Middle frontal gyrus (tissue), 1 donor: ENCODE results near the gene TNFSF4.
"Not testable (repeated sequence)": the region's sequence is repeated elsewhere in the genome, so short reads cannot be mapped to it uniquely, and the experiment has no call there.

Source experiments
- DNase-seq: peaks from one replicate; pipeline ENCODE4 v3.0.0-alpha.2; 2015; ENCODE audit warnings: low spot score; ENCODE audit errors: extremely low spot score

TNFSF4 gene, protein sequence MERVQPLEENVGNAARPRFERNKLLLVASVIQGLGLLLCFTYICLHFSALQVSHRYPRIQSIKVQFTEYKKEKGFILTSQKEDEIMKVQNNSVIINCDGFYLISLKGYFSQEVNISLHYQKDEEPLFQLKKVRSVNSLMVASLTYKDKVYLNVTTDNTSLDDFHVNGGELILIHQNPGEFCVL

DNA sequence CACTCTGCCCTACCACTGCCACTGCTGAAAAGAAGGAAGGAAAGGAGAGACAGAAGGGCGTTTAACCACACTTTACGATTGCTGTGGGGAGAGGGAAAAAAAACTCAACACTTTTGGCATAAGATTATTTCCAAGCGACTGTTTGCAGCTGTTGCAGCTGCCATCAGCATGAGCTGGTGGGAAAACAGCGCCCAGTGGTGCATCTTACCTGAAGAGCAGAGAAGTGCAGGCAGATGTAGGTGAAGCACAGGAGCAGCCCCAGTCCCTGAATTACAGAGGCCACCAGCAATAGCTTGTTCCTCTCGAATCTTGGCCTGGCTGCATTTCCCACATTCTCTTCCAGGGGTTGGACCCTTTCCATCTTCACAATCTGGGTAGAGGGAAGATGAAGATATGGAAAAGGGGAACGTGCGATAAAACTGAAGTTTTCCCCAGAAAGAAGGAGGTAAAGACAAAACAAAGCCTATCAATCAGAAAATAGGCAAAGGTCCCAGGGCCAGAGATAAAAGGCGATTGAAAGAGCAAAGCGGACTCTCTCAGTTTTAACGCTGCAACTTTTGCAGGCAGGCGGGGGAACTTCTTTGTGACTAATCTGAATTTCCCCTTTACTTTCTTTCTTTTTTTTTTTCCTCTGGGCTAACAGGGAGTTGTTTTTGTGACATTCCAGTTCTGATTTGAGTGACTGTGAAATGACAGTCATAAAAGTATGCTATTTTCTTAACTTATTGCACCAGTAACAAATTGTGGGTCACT is at the start of gene TNFSF4:
TSS of gene TNFSF4 (minus strand) at position 516 of the 753 bp plus-strand sequence. CDS start at position 361, 155 bp downstream.
- no peak for DNase-seq

DNA sequence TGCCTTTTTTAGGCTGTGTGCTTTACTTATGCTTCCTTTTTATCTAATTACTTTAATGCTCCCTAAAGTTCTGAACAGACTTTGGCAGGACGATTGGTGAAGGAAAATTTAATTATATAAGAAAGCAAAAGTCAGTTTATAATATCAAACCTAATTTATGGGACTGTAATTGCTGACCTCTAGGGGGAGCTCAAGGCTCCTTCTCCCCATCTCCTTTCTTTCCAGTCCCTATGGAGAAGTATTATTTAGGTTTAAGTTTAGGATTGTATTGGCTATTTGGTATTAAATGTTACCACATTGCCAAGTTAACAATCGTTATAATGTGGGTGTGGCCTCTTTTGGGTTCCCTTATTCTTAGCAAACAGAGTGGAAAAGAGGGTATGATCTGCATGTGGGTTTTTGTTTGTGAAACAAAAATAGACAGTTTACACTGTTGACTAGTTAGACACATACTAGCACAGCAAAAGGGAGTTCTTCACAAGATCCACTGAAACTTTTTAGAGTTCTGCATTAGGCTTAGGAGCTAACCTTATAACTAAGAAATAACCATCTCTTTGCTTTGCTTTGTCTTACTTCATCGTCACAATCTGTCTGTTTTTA is 48.2 kb upstream of the TNFSF4 start:
- DNase-seq, result no peak

DNA sequence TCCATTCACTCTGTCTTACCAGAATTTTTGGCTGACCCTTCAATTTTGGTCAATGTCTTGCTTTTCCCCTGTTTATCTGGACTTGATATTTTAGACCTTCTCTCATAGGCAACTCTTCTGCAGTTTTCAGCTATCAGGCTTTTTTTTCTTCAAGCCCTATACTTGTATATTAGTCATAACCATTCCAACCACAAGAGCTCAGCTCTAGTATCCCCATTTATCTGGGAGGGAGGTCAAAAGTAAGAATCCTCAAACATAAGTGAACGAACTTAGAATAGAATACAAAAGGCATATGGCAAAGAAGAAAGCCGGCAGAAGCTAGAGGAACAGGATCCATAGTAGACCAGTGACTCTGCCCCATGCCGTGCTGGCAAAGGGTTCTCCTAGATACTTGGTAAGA is 45.9 kb upstream of the TNFSF4 start:
- DNase-seq, result no peak

DNA sequence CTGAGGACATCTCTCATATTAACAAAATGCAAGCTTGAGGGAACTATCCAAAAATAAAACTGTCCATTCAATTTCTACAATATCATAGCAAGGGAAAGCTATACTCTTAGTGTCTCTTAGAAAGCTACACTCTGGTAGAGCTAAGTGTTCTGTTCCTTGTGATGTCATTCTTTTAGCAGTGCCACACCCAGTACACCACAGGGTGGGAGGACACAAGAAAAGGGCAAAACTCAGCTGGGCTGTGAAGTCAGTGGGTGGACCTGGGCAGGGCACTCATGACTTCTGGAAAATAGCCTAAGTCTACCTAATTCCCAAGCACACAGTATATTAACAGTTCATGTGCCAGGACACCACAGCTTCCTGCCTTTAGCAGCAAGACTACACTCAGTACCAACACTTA is 42.2 kb upstream of the TNFSF4 start:
- no peak for DNase-seq

DNA sequence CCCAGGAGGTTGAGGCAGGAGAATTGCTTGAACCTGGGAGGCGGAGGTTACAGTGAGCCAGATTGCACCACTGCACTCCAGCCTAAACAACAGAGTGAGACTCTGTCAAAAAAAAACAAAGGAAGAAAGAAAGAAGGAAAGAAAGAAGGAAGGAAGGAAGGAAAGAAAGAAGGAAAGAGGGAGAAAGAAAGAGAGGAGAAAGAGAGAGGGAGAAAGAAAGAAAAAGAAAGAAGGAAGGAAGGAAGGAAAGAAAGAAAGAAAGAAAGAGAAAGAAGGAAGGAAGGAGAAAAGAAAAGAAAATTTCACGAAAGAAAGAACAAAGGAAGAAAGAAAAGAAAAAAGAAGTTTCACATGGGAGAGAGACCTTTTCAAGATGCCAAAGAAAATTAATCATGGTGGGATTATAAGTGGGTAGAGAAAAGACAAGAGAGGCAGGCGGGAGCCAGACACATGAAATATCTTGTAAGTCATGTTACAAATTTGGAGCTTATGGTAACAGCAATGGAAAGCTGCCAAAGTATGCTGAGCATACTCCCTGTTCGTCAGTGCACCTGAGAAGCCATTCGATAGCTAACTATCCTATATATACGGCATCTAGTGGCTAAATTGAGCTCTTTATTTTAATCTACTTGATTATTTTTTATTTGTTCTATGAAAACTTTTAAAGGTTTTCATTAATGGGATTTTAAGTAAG is 41.3 kb upstream of the TNFSF4 start:
- DNase-seq, result no peak

DNA sequence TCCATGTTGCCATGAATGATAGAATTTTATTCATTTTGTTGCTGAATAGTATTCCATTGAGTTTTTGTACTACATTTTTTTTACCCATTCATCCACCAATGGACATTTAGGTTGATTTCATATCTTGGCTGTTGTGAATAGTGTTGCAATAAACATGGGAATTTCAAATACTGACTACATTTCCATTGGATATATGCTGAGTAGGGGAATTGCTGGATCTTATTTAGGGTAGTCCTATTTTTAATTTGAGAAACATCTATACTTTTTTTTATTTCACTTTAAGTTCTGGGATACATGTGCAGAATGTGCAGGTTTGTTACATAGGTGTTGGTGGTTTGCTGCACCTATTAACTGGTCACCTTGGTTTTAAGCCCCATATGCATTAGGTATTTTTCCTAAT is 38.8 kb upstream of the TNFSF4 start:
- no peak for DNase-seq

DNA sequence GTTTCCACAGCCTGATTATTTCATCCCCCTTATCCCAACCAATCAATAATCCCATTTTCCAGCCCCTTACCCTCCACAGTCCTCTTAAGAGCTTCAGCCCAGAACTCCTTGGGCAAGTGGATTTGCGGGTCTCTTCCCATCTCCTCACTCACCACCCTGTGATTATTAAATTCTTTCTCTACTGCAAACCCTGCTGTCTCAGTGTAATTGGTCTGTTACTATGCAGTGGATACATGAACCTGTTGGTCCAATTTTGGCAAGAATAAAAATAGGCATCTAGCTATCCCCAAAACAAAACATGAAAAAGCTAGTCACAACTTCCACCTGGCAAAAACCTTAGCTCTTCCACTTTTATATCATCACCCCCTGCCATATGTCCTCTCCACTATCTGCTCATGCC is 36.2 kb upstream of the TNFSF4 start:
- DNase-seq, result no peak

DNA sequence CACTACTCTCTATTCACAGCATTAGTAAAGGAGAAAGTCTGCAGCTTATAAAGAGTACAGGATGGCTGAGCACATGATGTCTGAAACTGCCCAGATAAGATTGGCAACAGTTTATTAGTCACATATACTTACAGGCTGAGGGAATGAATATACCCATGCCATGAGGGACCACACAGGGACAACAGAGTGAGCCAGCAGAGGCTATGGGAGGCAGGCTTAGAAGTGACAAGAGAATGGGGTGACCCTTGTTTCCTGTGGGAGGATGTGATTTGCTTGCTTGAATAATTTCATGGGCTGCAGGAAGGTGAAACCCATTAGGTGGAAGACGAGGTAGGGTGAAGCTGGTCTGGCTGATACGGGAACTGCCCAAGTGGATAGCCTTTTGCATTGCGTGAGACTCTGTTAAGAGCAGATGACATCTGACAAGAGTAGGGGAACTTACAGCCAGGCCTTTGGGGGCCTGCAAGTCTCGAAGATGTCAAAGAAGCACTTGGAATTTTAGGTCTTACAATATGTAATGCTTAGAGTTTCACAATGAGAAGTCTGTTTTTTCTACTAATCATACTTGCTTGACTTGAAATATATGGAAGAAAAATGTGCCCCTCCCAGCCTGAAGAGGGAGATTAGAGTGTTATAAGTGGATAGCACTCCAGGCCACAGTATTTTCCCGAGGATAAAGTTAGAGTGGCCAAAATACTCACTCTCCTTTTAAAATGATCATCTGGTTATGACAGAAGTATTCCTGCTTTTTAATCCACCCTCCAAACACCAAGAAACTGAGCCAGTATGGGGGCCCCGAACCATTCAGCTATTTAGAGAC is 34.6 kb upstream of the TNFSF4 start:
- no peak for DNase-seq

DNA sequence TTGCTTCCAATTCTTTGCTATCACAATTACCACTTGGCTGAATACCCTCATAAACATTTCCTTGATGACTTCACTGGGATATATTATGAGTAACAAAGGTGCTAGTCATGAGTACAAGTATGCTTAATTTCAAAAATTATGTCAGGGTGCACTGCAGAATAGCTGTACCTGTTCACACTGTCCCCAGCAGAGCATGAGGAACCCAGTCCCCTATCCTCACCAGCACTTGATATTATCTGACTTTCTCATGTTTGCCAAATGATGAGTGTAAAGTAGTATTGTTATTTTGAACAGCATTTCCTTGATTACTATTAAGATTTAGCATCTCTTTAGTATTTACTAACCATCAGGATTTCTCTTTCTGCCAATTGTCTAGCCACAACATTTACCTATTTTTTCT is 33.5 kb upstream of the TNFSF4 start:
- DNase-seq, result no peak

DNA sequence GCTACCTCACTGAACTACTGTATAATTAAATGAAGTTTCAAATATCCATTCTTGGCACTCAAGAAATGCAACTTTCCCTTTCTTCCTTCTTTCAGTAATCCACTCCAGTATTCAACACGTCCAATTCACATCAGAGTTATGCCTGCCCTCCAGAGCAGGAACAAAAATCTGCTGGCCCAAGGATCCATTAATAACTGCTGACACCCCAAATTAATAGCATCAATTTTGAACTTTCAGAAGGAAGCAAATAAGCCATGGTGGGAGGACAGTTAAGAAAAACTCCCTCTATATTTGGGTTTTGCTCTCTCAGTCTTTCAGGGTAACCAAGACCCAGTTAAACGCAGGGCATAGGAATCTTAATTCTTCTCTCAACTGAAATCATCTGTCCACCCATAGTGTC is 31.9 kb upstream of the TNFSF4 start:
- no peak for DNase-seq

DNA sequence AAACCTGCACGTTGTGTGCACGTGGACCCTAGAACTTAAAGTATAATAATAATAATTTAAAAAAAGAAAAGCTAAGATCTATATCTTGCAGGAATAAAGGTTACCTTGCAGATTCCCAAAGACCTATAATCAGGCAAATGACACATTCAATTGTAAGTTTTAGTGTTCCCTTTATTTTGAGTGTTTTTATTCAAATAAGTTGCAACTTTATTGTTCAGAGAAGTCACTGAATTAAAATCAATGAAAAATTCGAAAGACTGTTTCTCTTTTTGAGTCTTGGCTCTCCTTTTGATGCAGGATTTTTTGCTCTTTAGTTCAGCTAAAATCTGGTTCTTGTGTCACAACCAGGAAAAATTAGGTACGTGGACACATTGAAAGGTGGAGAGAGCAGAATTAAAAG is 27.8 kb upstream of the TNFSF4 start:
- no peak for DNase-seq

DNA sequence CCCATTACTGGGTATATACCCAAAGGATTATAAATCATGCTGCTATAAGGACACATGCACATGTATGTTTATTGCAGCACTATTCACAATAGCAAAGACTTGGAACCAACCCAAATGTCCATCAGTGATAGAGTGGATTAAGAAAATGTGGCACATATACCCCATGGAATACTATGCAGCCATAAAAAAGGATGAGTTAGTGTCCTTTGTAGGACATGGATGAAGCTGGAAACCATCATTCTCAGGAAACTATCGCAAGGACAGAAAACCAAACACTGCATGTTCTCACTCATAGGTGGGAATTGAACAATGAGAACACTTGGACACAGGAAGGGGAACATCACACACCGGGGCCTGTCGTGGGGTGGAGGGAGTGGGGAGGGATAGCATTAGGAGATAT is 27.3 kb upstream of the TNFSF4 start:
- DNase-seq, result not testable (repeated sequence)

DNA sequence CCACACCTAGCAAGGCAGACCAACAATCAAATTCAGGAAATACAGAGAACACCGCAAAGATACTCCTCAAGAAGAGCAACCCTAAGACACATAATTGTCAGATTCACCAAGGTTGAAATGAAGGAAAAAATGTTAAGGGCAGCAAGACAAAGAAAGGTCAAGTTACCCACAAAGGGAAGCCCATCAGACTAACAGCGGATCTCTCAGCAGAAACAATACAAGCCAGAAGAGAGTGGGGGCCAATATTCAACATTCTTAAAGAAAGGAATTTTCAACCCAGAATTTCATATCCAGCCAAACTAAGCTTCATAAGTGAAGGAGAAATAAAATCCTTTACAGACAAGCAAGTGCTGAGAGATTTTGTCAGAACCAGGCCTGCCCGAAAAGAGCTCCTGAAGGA is 21.9 kb upstream of the TNFSF4 start:
- DNase-seq, result not testable (repeated sequence)

DNA sequence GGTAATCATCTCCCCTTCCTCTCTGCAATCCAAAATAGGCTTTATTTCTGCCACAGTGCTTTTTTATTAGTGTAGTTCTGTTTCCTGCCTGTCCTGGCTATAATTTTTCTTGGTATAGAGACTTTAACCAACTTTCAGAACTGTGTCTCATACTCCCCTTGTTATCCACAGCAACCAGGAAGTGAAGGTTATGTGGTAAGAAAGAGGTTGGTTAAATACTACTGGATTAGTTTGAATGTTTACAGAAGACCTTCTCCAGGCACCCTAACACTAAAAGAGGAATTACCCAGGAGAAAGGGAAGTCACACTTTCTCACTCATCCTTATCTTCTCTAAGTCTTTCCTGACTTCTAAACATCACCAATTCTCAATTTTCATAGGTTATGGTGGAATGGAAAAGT is 17.8 kb upstream of the TNFSF4 start:
- no peak for DNase-seq

DNA sequence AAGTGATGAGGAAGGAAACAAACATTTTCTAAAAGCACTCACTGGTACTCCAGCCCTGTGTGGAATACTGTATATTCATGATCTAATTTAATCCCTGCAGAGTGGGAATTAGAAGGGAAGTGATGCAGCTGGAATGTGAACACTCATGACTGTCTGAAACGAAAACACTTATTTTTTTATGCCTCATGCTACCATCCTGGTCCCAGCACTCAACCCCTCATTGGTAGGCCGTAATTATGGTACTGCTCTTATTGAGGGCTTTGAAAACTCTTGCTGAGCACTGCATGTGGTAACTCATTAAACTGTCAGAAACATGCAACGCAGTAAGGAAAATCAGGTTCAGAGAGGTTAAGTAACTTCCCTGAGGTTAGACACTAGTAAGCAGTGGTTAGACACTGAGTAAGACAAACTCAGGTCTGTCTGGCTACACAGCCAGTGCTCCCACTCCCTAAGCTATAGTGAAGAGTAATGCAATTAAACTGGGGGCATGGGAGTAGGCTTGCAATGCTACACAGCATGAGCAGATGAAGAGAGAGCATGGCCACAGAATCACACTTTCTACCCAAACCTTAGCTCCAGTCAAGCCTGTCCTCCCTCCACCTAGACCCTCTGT is 17.3 kb upstream of the TNFSF4 start:
- no peak for DNase-seq

DNA sequence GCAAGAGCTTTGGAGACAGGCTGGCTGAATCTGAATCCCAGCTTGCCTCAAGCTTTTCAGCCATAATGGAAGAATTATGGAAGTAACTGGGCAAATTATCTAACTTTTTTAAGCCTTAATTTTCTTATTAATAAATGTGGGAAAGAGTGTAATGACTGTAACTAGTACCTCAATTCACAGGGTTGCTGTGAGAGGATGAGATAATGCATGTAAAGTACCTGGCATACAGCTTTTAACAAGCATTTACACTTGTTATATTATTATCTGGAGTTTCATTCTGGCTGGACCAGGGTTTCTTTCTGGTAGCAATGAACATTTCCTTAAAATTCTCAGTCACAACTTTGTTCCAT is 15.9 kb upstream of the TNFSF4 start:
- DNase-seq, result no peak

DNA sequence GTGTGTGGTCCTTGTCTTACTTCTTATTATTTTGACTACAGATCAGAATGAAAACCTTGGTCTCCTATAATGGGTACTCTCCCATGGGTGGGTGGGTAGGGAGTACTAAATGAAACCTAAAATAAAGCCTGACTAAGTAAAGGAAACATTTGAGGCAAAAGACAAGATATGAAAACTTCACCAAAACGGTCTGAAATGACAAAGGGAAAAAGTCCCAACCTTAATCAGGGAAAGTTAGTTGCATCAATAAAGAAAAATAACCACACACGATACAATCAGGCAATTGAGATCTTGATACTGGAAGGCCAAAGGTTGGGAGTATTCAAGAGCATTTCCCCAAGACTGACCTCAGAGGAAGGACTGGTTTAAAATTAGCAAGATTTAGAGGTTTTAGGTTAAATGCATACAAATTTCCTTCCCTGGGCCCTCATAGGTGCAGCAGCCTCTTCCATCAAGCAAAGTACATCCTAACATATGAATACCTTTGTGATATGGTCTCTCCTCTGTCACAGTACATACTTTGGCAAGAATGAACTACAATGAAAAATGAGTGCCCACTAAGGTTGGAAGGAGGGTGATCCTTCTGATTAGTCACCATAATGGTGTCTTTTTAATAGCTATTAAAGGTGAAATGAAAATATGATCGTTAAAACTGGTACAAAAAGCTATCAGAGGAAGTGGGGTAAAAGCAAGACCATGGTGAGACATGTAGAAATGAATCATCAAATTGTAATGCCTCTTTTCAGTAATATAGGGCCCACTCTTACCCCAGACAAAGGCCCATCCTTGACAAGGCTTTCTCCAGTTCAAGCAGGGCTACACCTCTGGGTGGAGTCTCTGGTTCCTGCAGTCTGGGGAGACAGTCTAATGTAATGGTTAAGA is 15.3 kb upstream of the TNFSF4 start:
- DNase-seq, result no peak

DNA sequence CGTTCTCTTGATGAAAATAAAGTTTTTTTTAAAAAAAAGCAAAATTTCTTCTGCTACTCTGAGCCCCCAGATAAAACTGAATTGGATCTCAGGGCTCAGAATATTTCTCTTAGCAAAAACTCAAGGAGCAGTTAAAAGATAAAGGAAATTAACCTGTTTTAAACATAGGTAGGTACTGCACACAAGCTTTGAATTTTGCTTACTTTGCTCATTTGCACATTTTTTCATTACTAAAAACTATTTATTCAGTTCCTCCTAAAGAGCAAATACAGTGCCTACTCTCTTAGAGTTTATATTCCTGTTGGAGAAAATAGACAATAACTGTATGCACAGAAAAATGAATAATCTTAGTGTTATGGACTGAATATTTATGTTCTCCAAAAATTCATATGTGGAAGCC is 13.0 kb upstream of the TNFSF4 start:
- no peak for DNase-seq

DNA sequence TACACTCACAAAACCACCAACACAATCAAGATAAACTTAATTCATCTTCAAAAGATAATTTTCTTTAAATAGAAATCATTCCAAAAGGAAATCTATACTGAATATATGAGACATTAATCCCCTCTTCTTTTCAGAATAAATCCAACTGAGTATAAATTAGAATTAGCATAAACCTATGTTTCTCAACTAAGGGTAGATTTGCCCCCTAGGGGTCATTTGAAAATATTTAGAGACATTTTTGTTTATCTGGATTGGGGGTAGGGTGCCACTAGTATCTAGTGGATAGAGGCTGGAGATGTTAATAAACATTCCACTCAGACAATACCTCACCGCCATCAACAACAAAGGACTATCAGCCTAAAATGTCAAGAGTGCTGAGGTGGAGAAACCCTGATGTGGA is 6.5 kb upstream of the TNFSF4 start:
- DNase-seq, result no peak

DNA sequence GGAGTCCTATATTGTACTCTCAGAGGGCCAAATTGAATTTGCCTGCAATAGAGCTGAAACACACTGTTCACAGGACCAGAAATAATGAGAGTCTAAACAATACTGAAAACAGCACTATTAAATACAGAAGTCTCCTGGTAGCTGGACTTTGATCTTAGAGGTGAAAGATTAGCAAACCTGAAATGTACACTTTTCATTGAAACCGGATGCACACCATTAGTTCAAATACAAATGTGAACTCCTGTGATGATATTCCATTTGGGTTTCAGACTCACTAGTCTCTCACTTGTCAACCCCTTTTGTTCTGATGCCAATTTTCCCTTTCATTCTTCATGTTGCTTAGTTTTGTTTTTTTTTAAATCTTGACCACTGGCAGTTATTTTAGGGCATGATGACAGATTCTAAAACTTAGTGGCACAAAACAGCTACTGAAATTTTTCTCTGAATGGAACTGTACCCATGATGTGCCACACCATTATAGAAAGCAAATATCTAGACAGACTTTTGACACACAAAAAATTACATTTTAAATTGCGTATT is 5.9 kb upstream of the TNFSF4 start:
- no peak for DNase-seq
